ACHN (cell line): ENCODE measurements around the gene KCNIP1.

Experiments used
- DNase-seq: peaks from one replicate; pipeline ENCODE4 v3.0.0-alpha.2; 2015
- in situ Hi-C: cut with HindIII; loops from 2 replicates; pipeline ENCODE4 v1.10.0; 2017; ENCODE audit warnings: low sequenced_read_pairs, low pct_ligation_motif_present, low pct_unique_long_range_greater_than_20kb

KCNIP1 gene

GRCh38 chr5:170603578-170604565 lies 100.1 kb downstream of the KCNIP1 start:
- in situ Hi-C loops, result no loop called here
- DNase-seq, result peak; percentile 57

GRCh38 chr5:170606941-170607340 lies 103.1 kb downstream of the KCNIP1 start:
- no peak for DNase-seq
- in situ Hi-C loops, result no loop called here

GRCh38 chr5:170611449-170612090 lies 107.8 kb downstream of the KCNIP1 start:
- in situ Hi-C loops, result no loop called here
- DNase-seq, result peak; percentile 48

GRCh38 chr5:170612256-170612678 lies 108.4 kb downstream of the KCNIP1 start:
- in situ Hi-C loops, result no loop called here
- no peak for DNase-seq

GRCh38 chr5:170614065-170614490 lies 110.3 kb downstream of the KCNIP1 start:
- DNase-seq, result no peak
- in situ Hi-C loops, result no loop called here

- in situ Hi-C loops, result no loop called here
Measured at GRCh38 chr5:170614720-170615119, 110.9 kb downstream of the KCNIP1 start.

GRCh38 chr5:170617533-170618490 lies 114.0 kb downstream of the KCNIP1 start:
- in situ Hi-C loops, result no loop called here
- DNase-seq, result no peak

More at GRCh38 chr5:170614720-170615119, 110.9 kb downstream of the KCNIP1 start:
- peak; percentile 64 for DNase-seq

GRCh38 chr5:170619869-170620268 lies 116.0 kb downstream of the KCNIP1 start:
- in situ Hi-C loops, result no loop called here
- no peak for DNase-seq

- in situ Hi-C loops, result no loop called here
- DNase-seq, result no peak
Measured at GRCh38 chr5:170622933-170623332, 119.1 kb downstream of the KCNIP1 start.

GRCh38 chr5:170623576-170624181 lies 119.9 kb downstream of the KCNIP1 start:
- peak; percentile 46 for DNase-seq
- in situ Hi-C loops, result no loop called here

- in situ Hi-C loops, result no loop called here
- no peak for DNase-seq
Measured at GRCh38 chr5:170625221-170626165, 121.7 kb downstream of the KCNIP1 start.

GRCh38 chr5:170626507-170627150 lies 122.8 kb downstream of the KCNIP1 start:
- in situ Hi-C loops, result no loop called here
- DNase-seq, result no peak

GRCh38 chr5:170627271-170627670 lies 123.5 kb downstream of the KCNIP1 start:
- no peak for DNase-seq
- in situ Hi-C loops, result no loop called here

GRCh38 chr5:170628028-170628427 lies 124.2 kb downstream of the KCNIP1 start:
- in situ Hi-C loops, result no loop called here
- DNase-seq, result no peak

- no peak for DNase-seq
- in situ Hi-C loops, result no loop called here
Measured at GRCh38 chr5:170628691-170629565, 125.1 kb downstream of the KCNIP1 start.
